BE2C (cell line): ENCODE results near the gene MPI. TPM values are rescaled to one million over a fixed set of nuclear protein-coding genes. Genes with fewer than 3 reads are reported as not detected.

Experiments
- DNase-seq: peaks from one replicate; pipeline ENCODE4 v3.0.0-alpha.2; 2020
- H3K27me3 ChIP-seq: fragments of 250-450 bp; sonication (Bioruptor Pico); 2 replicates; pipeline ENCODE4 v1.5.1; 2020; ENCODE audit warnings: mild to moderate bottlenecking
- H3K36me3 ChIP-seq: fragments of 250-450 bp; sonication (Bioruptor Pico); 2 replicates; pipeline ENCODE4 v1.5.1; 2020; ENCODE audit warnings: mild to moderate bottlenecking
- H3K4me1 ChIP-seq: fragments of 250-450 bp; sonication (Bioruptor Pico); 2 replicates; pipeline ENCODE4 v1.5.1; 2020
- H3K4me3 ChIP-seq: 2 replicates; pipeline ENCODE4 v1.5.1; 2011; ENCODE audit warnings: low read depth, low read length
- H3K9me3 ChIP-seq: fragments of 250-450 bp; sonication (Bioruptor Pico); 2 replicates; pipeline ENCODE4 v1.5.1; 2020
- CTCF ChIP-seq: IDR thresholded peaks from 2 replicates; pipeline ENCODE4 v1.5.1; 2012; ENCODE audit warnings: mild to moderate bottlenecking, low read depth, low read length
- polyA plus RNA-seq: library from polyadenylated mRNA; unstranded; fragments of >200 nt; gene quantifications from one replicate; pipeline ENCODE4 v1.2.1, GENCODE V29; 2012; ENCODE audit warnings: low read depth, missing spikeins; ENCODE audit not compliant: insufficient read length, insufficient read depth

The MPI gene
- 72.1 TPM for polyA plus RNA-seq

- Histone ChIP-seq H3K36me3 (peaks cover 12% of the 10 kb centered on the region), H3K4me1 (no peaks in the 10 kb centered on the region), H3K4me3 (peak within 1 kb of the TSS; percentile 87), H3K9me3 (no peaks in the 10 kb centered on the region), H3K27me3 (no peaks in the 10 kb centered on the region)
- no peak for TF ChIP-seq CTCF
- DNase-seq = peak; percentile 94
These were observed at the start of gene MPI for GRCh38 chr15:74889883-74890664. MPI (plus strand) TSS chr15:74890042; CDS start chr15:74890074, 32 bp downstream.

- DNase-seq = no peak
- H3K4me3 ChIP-seq = no peak overlapping the region
- TF ChIP-seq CTCF = no peak
These were observed 48.7 kb upstream of the MPI start for GRCh38 chr15:74840851-74841775.

GRCh38 chr15:74841891-74842373 lies 47.9 kb upstream of the MPI start:
- Histone ChIP-seq H3K4me1 (peaks cover 11% of the 10 kb centered on the region), H3K27me3 (no peaks in the 10 kb centered on the region), H3K4me3 (peak overlapping the region; percentile 74), H3K36me3 (no peaks in the 10 kb centered on the region; the same call in none of the 2 replicates), H3K9me3 (no peaks in the 10 kb centered on the region)
- no peak for DNase-seq
- TF ChIP-seq CTCF = no peak

More at GRCh38 chr15:74840851-74841775, 48.7 kb upstream of the MPI start:
- Histone ChIP-seq H3K36me3 (no peaks in the 10 kb centered on the region; the same call in none of the 2 replicates), H3K4me1 (peaks cover 11% of the 10 kb centered on the region), H3K27me3 (no peaks in the 10 kb centered on the region), H3K9me3 (no peaks in the 10 kb centered on the region)

- no peak; the same call in none of the 2 replicates for TF ChIP-seq CTCF
- peak; percentile 97 for DNase-seq
- Histone ChIP-seq H3K27me3 (no peaks in the 10 kb centered on the region), H3K9me3 (no peaks in the 10 kb centered on the region), H3K36me3 (no peaks in the 10 kb centered on the region; the same call in none of the 2 replicates), H3K4me3 (peak within 1 kb of the TSS; percentile 74), H3K4me1 (peaks cover 11% of the 10 kb centered on the region)
These were observed 47.0 kb upstream of the MPI start, which contains the start of gene ULK3 for GRCh38 chr15:74842581-74843444. ULK3 (minus strand) TSS chr15:74843156; CDS start chr15:74843105, 51 bp downstream.

- H3K9me3 ChIP-seq = no peaks in the 10 kb centered on the region
- H3K4me3 ChIP-seq = peak overlapping the region; percentile 61
- peaks cover 11% of the 10 kb centered on the region for H3K4me1 ChIP-seq
- peaks cover 3% of the 10 kb centered on the region for H3K36me3 ChIP-seq
- DNase-seq = no peak
- no peaks in the 10 kb centered on the region for H3K27me3 ChIP-seq
- TF ChIP-seq CTCF = no peak; the same call in none of the 2 replicates
These were observed 46.4 kb upstream of the MPI start for GRCh38 chr15:74843445-74843828.
